NCI-H510A treated with DMSO at 0.1 percent for 48 hours (cell line): ENCODE results near the gene CRYM.
"Not testable (repeated sequence)": the region's sequence is repeated elsewhere in the genome, so short reads cannot be mapped to it uniquely, and the experiment has no call there.

Experiments
- DNase-seq: peaks from one replicate; lab custom pipeline; 2025; lab: John Stamatoyannopoulos, UW

The CRYM gene

GRCh38 chr16:21279501-21279900, 1.4 kb upstream of the CRYM start:
- DNase-seq = no peak

DNA sequence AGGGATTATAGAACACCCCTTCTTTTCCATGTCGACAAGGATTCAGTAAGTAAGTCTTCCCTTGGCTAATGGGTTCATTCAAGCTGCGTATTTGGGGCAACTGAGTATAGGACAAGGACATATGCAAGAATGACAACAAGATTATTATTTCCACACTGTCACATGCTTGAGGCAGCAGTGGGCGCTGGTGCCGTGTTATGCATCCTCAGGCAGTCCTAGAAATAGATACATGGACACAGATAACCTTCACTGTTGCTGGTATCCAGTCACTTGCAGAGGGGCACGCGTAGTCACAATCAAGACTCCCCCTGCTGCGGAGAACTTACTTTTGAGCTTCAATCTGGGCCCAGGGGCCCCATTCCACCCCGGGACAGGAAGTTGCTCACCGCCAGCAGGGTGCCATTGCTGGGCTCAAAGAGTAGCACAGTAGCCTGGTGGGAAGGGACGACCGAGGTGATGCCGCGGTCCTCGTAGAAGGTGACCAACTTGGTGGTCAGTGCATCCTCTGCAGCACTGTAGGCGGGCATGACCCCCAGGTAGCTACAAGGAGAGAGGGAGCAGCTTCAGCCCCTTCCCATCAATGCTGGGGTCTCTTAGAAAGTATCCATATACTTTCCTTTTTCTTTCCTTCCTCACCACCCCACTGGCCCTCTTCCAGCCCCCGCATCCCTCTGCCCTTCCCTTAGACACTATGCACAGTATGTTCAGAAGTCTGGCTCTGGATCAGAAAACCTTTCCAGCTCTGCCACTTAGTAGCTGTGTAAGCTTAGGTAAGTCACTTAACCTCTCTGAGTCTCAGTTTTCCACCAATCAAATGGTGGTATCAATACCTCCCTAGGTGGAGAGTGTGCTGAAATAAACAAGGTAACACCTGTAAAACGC, 804 bp downstream of the CRYM start:
- no peak for DNase-seq

GRCh38 chr16:21276090-21276489, 2.0 kb downstream of the CRYM start:
- DNase-seq = no peak

DNA sequence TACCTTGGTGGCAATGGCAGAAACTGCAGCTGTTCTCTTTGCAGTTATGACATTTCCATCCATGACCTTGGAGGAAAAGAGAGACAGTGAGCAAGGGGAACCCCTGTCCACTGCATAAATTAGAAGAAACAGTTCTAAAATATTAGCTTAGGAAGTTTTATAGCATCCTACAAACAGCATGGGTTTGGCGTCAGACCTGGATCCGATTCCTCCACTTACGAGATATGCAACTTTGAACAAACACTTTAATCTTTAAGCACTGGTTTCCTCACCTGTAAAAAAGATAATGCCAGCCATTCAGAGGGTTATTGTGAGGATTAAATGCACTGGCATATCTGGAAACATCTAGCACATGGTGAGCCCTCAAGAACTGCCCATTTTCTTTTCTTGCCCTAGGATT, 2.6 kb downstream of the CRYM start:
- no peak for DNase-seq

GRCh38 chr16:21274172-21274726, 3.8 kb downstream of the CRYM start:
- DNase-seq = no peak

DNA sequence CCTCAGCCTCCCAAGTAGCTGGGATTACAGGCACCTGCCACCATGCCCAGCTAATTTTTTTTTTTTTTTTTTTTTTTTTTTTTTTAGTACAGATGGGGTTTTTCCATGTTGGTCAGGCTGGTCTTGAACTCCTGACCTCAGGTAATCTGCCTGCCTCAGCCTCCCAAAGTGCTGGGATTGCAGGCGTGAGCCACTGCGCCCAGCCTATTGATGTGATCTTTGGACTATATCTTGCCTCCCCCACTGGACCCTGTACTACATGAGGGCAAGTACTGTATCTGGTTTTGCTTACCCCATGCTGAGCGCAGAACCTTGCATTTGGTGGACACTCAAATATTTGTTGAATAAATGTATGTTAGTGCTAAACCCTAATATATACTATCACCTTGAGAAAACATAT, 5.3 kb downstream of the CRYM start:
- DNase-seq = not testable (repeated sequence)

DNA sequence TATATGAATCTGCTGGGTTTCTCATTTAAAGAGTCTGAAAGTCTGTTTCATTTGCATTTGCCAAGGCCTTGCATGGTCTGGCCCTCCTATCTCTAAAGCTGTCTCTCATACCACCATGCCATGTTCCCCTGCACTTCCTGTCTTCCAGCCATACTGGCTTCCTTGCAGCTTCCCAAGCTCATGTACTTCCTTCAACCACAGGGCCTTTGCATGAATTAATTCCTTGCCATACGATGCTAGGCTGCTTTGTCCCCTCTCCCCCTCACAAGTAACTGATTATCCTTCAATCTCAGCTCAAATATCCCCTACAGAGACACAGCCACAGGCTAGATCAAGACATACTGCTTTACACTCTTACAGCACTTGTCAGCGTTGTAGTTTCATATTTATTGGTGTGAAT, 5.8 kb downstream of the CRYM start:
- DNase-seq = no peak

DNA sequence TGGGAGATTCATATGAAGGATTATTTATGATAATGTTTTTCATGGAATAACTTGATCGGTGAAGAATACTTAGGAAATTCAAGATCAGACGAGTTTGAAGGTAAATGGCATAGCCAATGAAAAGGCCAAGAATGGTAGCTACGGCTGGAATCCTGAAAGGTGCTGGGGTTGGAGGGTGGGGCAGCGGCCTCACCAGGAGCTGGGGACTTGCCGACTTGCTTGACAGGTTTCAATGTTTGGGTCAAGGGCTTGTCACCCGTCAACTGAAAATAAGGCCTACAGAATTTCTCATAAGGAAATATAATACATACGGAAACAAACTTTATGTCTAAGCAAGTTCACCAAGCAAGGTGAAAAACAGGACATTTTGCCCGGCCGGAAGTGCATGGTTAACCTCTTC, 9.9 kb downstream of the CRYM start:
- DNase-seq = no peak

GRCh38 chr16:21267298-21267697, 10.8 kb downstream of the CRYM start:
- DNase-seq = no peak

GRCh38 chr16:21265104-21265837, 12.8 kb downstream of the CRYM start:
- no peak for DNase-seq

GRCh38 chr16:21264571-21265036, 13.5 kb downstream of the CRYM start:
- DNase-seq = no peak

DNA sequence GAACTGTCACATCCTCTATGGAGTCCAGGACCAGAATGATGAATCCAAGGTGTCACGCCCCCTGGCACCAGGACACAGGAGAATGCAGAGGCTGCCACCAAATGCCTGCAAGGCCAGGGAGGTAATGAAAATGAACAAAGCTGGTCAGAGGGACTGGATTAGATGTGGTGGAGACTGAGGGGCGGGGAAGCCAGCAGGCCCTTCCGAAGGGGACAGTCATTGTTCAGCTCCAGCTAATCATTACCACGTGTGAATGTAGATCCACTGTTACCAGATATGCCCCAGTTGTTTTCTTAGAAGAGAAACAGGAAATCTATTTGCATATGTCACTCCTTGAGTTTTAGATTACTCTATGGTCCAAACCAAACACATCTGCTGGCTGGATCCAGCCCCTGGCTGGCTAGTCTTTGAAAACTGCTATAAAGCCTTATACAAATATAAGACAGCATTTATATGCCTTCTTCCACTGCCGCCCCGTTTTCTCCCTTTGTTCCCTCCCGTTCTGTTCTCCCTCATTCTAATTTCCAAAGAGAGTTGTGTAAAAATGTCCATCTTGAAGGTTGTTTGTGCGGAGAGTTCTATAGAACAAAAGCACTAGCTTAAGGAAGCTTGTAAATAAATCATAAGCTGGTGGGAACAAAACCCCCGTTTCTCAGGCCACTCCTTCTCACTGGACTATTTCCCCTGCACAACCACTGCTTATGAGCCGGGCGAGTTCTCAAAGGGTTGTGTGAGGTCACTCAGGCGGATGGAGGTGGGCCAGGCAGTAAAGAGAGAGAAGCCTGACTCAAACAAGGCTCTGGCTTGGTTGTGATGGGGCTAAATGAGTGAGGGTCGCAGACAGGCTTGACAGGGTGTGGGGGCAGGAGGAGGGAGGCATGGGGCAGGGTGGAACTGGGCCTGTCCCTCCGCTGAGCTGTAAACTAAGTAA, 14.2 kb downstream of the CRYM start:
- DNase-seq = peak; percentile 81

DNA sequence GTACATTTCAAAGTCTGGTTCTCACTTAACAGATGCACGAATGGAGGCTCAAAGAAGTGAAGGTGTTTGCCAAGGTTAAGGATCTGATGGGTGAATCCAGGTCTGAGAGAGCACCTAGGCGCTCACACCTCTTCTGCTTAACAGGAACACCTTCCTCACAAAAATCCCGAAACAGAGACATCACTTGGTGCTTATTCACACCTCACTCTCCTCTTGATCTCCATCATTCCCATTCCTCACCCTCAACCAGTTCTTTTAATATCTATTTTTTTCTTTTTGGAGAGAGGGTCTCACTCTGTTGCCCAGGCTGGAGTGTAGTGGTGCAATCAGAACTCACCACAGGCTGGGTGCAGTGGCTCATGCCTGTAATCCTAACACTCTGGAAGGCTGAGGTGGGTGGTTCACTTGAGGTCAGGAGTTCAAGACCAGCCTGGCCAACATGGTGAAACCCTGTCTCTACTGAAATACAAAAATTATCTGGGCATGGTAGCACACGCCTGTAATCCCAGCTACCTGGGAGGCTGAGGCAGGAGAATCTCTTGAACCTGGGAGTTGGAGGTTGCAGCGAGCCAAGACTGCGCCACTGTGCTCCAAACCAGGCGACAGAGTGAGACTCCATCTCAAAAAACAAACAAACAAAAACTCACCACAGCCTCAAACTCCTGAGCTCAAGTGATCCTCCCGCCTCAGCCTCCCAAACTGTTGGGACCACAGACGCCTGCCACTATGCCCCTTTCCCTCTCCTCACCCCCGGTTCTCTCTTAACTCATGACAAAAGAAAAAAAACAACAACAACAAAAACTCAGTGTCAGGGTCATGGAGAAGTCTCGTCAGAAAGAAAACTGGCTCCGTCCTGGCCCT, 15.1 kb downstream of the CRYM start:
- no peak for DNase-seq

GRCh38 chr16:21260870-21261791, 17.0 kb downstream of the CRYM start:
- DNase-seq = no peak

- DNase-seq = no peak
Measured at GRCh38 chr16:21257284-21257683, 20.8 kb downstream of the CRYM start.

- no peak for DNase-seq
Measured at GRCh38 chr16:21256636-21257035, 21.5 kb downstream of the CRYM start.

DNA sequence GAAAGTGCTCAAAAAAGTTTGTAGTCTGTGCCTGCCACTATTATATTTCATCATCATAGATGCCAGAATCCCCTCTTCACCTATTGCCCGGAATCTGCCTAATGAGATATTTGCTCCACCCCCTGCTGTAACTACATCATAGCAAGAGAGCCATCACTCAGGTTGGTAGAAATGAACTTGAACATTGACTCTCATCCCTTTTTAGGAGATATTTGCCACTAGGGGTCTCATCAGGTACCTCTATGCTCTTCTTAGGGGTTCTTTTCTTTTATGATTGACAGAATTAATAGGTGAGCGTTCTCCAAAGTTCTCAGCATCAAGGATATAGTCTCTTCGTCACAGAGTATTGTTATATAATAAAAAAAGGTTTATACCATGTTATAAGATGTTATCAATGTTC, 24.6 kb downstream of the CRYM start:
- DNase-seq = no peak

DNA sequence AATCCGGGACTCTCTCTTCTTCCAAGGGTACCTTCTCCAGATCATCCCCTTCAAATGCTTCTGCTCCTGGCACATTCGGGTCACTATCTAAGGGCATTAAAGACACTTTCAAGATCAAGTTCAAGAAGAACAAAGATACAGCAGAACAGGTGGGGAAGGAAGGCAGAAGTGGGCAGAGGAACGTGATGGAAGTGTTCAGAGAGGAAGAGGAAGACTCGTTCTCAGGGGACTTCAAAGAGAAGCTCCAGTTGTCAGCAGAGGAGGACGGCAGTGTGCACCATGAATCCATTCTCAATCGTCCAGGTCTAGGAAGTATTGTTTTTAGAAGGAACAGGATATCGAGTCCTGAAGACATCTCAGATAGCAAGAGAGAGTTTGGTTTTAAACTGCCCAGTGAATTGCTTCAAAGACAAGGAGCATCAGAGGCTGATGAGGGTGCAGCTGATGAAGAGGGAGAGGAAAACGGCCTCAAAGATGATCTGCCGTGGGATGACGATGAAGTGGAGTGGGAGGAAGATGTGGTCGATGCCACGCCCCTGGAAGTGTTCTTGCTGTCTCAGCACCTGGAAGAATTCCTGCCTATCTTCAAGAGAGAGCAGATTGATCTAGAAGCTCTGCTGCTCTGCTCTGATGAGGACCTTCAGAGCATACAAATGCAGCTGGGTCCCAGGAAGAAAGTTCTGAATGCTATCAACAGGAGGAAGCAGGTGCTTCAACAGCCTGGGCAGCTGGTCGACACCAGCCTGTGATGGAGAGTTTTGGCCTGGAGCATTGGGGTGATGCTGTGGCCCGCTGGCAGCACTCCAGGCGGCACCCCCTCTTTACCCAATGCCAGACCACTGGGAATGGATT, 27.8 kb downstream of the CRYM start:
- DNase-seq = no peak

- not testable (repeated sequence) for DNase-seq
Measured at GRCh38 chr16:21248179-21248578, 29.9 kb downstream of the CRYM start.
